Pancreas (tissue), 10 donors: Measurements from ENCODE around the gene MED26. TPM values are rescaled to one million over a fixed set of nuclear protein-coding genes. Genes with fewer than 3 reads are reported as not detected.
A peak's percentile ranks its signal among the peaks of the same experiment; 100 is the strongest.

Experiments used
- ATAC-seq, 4 donors: fragments of 200-7000 bp; cut with Tn5 transposase; one replicate each; pipeline versions ENCODE4 v1.8.0 to v1.9.1; 2020; ENCODE audit warnings: mild to moderate bottlenecking in 4 of 4, moderate library complexity in 4 of 4
- DNase-seq, 6 donors: peaks; one replicate each; pipeline ENCODE4 v3.0.0-alpha.2; 2020
- FAIRE-seq: peaks from 2 replicates; lab custom pipeline; 2012; peaks lifted over from hg19 to GRCh38; lab: Jason Lieb, UNC
- H3K27ac ChIP-seq, 4 donors: fragments of 200-600 bp; sonication (generic); 1 replicate in 3 of 4; 2 replicates in 1 of 4; pipeline versions ENCODE4 v1.5.0 to v1.8.0; 2020
- H3K27me3 ChIP-seq, 4 donors: fragments of 200-600 bp; one replicate each; pipeline ENCODE4 v1.8.0; 2021
- H3K36me3 ChIP-seq, 3 donors: fragments of 200-600 bp; sonication (generic) in 1 of 3; one replicate each; pipeline versions ENCODE4 v1.5.0 to v1.8.0; 2020 to 2021
- H3K4me1 ChIP-seq, 3 donors: fragments of 200-600 bp; one replicate each; pipeline ENCODE4 v1.8.0; 2021
- H3K4me3 ChIP-seq, 4 donors: fragments of 200-600 bp; sonication (generic) in 2 of 4; one replicate each; pipeline versions ENCODE4 v1.5.0 to v1.8.0; 2020 to 2021
- H3K9me3 ChIP-seq, 4 donors: fragments of 200-600 bp; one replicate each; pipeline ENCODE4 v1.8.0; 2021
- WGBS, 2 donors: extraction: QIAGEN DNeasy Blood & Tissue Kit; methylation state at CpG; one replicate each; pipeline ENCODE4 v1.1.7; 2013; 5-methylcytosine and 5-hydroxymethylcytosine counted together
- intact Hi-C, 3 donors: fragments of 100-400 bp; cut with DNase I; formaldehyde crosslinking; loops; one replicate each; pipeline versions ENCODE4 v1.11.1 to v1.14.2; 2022
- polyA plus RNA-seq, 2 donors: library from polyadenylated mRNA; stranded (reverse); fragments of 200-250 nt; gene quantifications; one replicate each; pipeline ENCODE4 v1.2.3, GENCODE V29; 2013
- total RNA-seq, 6 donors: library from RNA; stranded (reverse); fragmentation: NEBNext Ultra II Directional in 4 of 6; extraction: Animal tissue kit (Norgen Biotek cat#: 25700) in 4 of 6; gene quantifications; one replicate each; pipeline versions ENCODE4 v1.2.1 to v1.2.4, GENCODE V29; 2021 to 2023
- TF ChIP-seq, protein P1 (sequence below), 4 donors: fragments of 200-600 bp; sonication (generic) in 3 of 4; IDR thresholded peaks; one replicate each; pipeline versions ENCODE4 v1.5.0 to v1.8.0; 2021; ENCODE audit warnings: antibody characterized with exemption in 4 of 4
- donor health status: healthy with polysubstance abuse.
- donor health status: DM: no; HTN: no; CAD: no; lungs with moderate emphysema.
- donor health status: DM: no; HTN: no; CAD: no.
- donor health status: control.
- donor health status: control.
- donor health status: Bipolar disorder and iron deficiency.
- donor health status: DM: yes; HTN: yes; CAD: no.
- donor health status: DM: no; HTN: no; CAD: no.
- donor health status: DM: no; HTN: no; CAD: no.
- donor health status: DM: yes; HTN: yes; CAD: no.

MED26 gene
- total and polyA plus RNA-seq, 8 donors = 3.7 to 7.1 (median 4.0) TPM

DNA sequence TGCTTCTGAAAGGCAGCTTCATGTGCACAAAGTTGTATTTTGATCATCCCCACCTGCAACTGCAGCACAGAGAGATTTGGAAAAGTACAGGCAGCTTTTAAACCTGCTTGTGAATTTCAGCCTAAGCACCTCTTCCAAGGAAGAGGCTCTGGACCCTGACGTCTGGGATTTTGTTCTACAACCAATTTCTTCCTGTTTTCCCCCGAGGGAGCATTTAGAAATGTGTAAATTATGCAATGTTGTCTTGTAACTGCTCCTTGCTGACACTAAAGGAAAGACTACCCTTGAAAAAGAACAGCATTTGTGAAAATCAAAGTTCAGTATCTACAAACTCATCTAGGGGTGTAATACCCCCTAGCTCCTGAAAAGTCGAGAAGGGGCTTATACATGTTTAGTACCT lies 15.4 kb downstream of the MED26 start:
- FAIRE-seq (no peak), ATAC-seq (no peak), DNase-seq (no peak)
- no peaks in the 10 kb centered on the region for H3K27me3 ChIP-seq
- no peak overlapping the region for H3K4me3 ChIP-seq
- H3K36me3 ChIP-seq = no peaks in the 10 kb centered on the region
- no peaks in the 10 kb centered on the region for H3K9me3 ChIP-seq
- TF ChIP-seq, protein P1, sequence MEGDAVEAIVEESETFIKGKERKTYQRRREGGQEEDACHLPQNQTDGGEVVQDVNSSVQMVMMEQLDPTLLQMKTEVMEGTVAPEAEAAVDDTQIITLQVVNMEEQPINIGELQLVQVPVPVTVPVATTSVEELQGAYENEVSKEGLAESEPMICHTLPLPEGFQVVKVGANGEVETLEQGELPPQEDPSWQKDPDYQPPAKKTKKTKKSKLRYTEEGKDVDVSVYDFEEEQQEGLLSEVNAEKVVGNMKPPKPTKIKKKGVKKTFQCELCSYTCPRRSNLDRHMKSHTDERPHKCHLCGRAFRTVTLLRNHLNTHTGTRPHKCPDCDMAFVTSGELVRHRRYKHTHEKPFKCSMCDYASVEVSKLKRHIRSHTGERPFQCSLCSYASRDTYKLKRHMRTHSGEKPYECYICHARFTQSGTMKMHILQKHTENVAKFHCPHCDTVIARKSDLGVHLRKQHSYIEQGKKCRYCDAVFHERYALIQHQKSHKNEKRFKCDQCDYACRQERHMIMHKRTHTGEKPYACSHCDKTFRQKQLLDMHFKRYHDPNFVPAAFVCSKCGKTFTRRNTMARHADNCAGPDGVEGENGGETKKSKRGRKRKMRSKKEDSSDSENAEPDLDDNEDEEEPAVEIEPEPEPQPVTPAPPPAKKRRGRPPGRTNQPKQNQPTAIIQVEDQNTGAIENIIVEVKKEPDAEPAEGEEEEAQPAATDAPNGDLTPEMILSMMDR (IDR thresholded peaks at IDR 0.05) = no peak
- peaks cover 10 to 27% (median 14%) of the 10 kb centered on the region in 3 donors for H3K4me1 ChIP-seq
- 35 to 46% methylated on average over 3 of the region's 3 CpGs for WGBS, 2 donors
- intact Hi-C loops = no loop called here
- H3K27ac ChIP-seq = peak overlapping the region in 2 of 4 donors; percentile 0 to 23

- no peak for FAIRE-seq
- H3K4me3 ChIP-seq = no peak overlapping the region
- no peak for DNase-seq
- no peaks in the 10 kb centered on the region for H3K36me3 ChIP-seq
- intact Hi-C loops = no loop called here
- no peak overlapping the region for H3K27ac ChIP-seq
- no peaks in the 10 kb centered on the region for H3K9me3 ChIP-seq
- H3K4me1 ChIP-seq = peaks cover 10 to 28% (median 15%) of the 10 kb centered on the region in 3 donors
- TF ChIP-seq, protein P1 (IDR thresholded peaks at IDR 0.05) = no peak
- no peaks in the 10 kb centered on the region for H3K27me3 ChIP-seq
- ATAC-seq = no peak
- 87 to 91% methylated on average over 6 of the region's 6 CpGs for WGBS, 2 donors
These were observed 16.9 kb downstream of the MED26 start for GRCh38 chr19:16611121-16611520.

- intact Hi-C loops = no loop called here
- Histone ChIP-seq H3K4me3 (no peak overlapping the region), H3K4me1 (peaks cover 10 to 28% (median 15%) of the 10 kb centered on the region in 3 donors), H3K9me3 (no peaks in the 10 kb centered on the region), H3K36me3 (no peaks in the 10 kb centered on the region), H3K27ac (no peak overlapping the region), H3K27me3 (no peaks in the 10 kb centered on the region)
- ATAC-seq (no peak), DNase-seq (no peak), FAIRE-seq (no peak)
- TF ChIP-seq, protein P1 (IDR thresholded peaks at IDR 0.05) = no peak
- 81 to 87% methylated on average over 5 of the region's 5 CpGs for WGBS, 2 donors
These were observed 18.3 kb downstream of the MED26 start for GRCh38 chr19:16609511-16610200.

GRCh38 chr19:16608290-16608739 lies 19.7 kb downstream of the MED26 start:
- ATAC-seq (peak; percentile 68 to 78 (median 72)), FAIRE-seq (peak; percentile 60), DNase-seq (peak in 1 of 6 donors; percentile 36)
- Histone ChIP-seq H3K27me3 (no peaks in the 10 kb centered on the region), H3K27ac (peak overlapping the region; percentile 12 to 46 (median 41)), H3K4me3 (no peak overlapping the region), H3K9me3 (no peaks in the 10 kb centered on the region), H3K36me3 (no peaks in the 10 kb centered on the region), H3K4me1 (peaks cover 10 to 29% (median 15%) of the 10 kb centered on the region in 3 donors)
- 90 to 92% methylated on average over 1 of the region's 1 CpG for WGBS, 2 donors
- intact Hi-C loops = no loop called here
- TF ChIP-seq, protein P1 (IDR thresholded peaks at IDR 0.05) = no peak

- no peaks in the 10 kb centered on the region for H3K9me3 ChIP-seq
- FAIRE-seq (no peak), DNase-seq (peak in 1 of 6 donors; percentile 65), ATAC-seq (peak in 3 of 4 donors; percentile 4 to 14 (median 7))
- H3K36me3 ChIP-seq = no peaks in the 10 kb centered on the region
- H3K4me1 ChIP-seq = peaks cover 10 to 30% (median 15%) of the 10 kb centered on the region in 3 donors
- H3K4me3 ChIP-seq = no peak overlapping the region
- no peaks in the 10 kb centered on the region for H3K27me3 ChIP-seq
- peak overlapping the region; percentile 12 to 46 (median 41) for H3K27ac ChIP-seq
- intact Hi-C loops = no loop called here
- TF ChIP-seq, protein P1 (IDR thresholded peaks at IDR 0.05) = no peak
- 76 to 82% methylated on average over 12 of the region's 12 CpGs for WGBS, 2 donors
These were observed 20.2 kb downstream of the MED26 start for GRCh38 chr19:16607819-16608218.
